Naive thymus-derived CD8-positive, alpha-beta T cell (primary cell): ENCODE measurements around the gene LRFN4. TPM values are rescaled to one million over a fixed set of nuclear protein-coding genes. Genes with fewer than 3 reads are reported as not detected.

ENCODE experiments used
- ATAC-seq, 2 donors: fragments of 150-1000 bp; cut with Tn5 transposase in 1 of 2; sonication (Bioruptor Pico), chemical (Tn5 transposase) in 1 of 2; 1 replicate in 1 of 2; 2 replicates in 1 of 2; pipeline ENCODE4 v1.10.0; 2021; ENCODE audit warnings: mild to moderate bottlenecking in 2 of 2, moderate library complexity in 2 of 2
- POLR2A ChIA-PET: fragments of 350-600 bp; sonication (Branson Sonifier 250); formaldehyde crosslinking; loops from one replicate; lab custom pipeline; 2021; ENCODE audit warnings: antibody characterized with exemption; lab: Charles Lee
- DNase-seq, 10 donors: peaks; one replicate each; pipeline versions ENCODE4 v3.0.0 to v3.0.0-alpha.2; 2020 to 2022
- H3K27ac Mint-ChIP-seq, 10 donors: one replicate each; pipeline ENCODE4 v1.8.0; 2020 to 2022; ENCODE audit warnings: mild to moderate bottlenecking in 10 of 10, mixed read lengths in 10 of 10, moderate library complexity in 4 of 10, inconsistent platforms in 1 of 10
- H3K27me3 Mint-ChIP-seq, 5 donors: one replicate each; pipeline ENCODE4 v1.8.0; 2021 to 2022; ENCODE audit warnings: mixed read lengths in 5 of 5
- H3K36me3 Mint-ChIP-seq, 3 donors: one replicate each; pipeline ENCODE4 v1.8.0; 2020 to 2022; ENCODE audit warnings: mixed read lengths in 3 of 3, mild to moderate bottlenecking in 2 of 3, inconsistent platforms in 1 of 3
- H3K4me1 Mint-ChIP-seq, 4 donors: one replicate each; pipeline ENCODE4 v1.8.0; 2021 to 2022; ENCODE audit warnings: mixed read lengths in 4 of 4
- H3K4me3 Mint-ChIP-seq, 10 donors: one replicate each; pipeline ENCODE4 v1.8.0; 2020 to 2022; ENCODE audit warnings: mild to moderate bottlenecking in 10 of 10, mixed read lengths in 10 of 10, moderate library complexity in 6 of 10, inconsistent platforms in 1 of 10
- H3K9me3 Mint-ChIP-seq, 9 donors: one replicate each; pipeline ENCODE4 v1.8.0; 2020 to 2022; ENCODE audit warnings: mixed read lengths in 9 of 9, mild to moderate bottlenecking in 3 of 9, inconsistent platforms in 1 of 9, moderate library complexity in 1 of 9
- polyA plus RNA-seq, 3 donors: library from polyadenylated mRNA; unstranded; fragments of 300-500 nt; fragmentation: Illumina TruSeq; gene quantifications; one replicate each; pipeline ENCODE4 v1.2.3, GENCODE V29; 2021
- total RNA-seq, 8 experiments: library from RNA in 2 of 8; stranded (reverse) in 2 of 8; gene quantifications; one replicate each; pipeline ENCODE4 v1.2.3 and lab custom pipeline; 2021 to 2026

The LRFN4 gene
- total and polyA plus RNA-seq, 5 experiments from 2014 or later = 0.09 to 1.3 (median 0.63) TPM; not detected in 1

DNA sequence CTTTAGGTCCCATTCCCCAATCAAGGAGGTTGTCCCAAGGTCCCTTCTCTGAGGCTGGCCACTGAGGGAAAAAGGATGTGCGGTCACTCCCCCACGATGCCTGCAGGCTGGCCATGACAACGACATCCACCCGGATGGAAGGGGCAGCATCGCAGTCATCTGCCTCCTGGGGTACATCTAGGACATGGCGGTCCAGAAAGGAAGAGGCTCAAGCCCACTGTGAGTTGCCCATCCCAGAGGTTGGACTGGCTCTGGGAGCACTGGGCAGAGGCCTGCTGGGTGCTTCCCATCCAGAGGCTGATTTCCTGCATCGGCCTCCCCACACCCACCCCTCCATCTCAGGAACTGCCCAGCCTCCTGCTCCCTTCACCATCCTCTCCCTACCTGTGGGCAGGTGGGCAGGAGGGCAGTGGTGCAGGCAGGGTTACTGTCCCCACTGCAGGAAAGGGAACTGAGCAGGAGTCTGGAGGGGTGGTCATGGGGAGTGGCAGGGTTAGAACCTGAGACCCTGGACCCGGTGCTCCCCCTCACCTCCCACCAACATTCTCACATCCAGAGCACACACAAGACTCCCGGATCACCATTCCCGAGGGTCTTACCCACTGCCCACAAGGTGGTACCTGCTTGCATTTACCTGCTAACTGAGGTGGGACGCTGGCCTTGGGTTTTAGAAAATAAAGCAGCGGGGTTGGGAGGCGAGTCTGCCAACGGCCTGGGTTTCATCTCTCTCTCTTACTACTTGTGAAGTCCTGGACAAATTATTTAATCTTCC lies 9.2 kb upstream of the LRFN4 start:
- Mint-ChIP-seq H3K4me1 (peaks cover 7 to 20% (median 14%) of the 10 kb centered on the region in 4 donors), H3K27me3 (no peaks in the 10 kb centered on the region), H3K4me3 (no peak overlapping the region), H3K27ac (no peak overlapping the region), H3K9me3 (no peaks in the 10 kb centered on the region), H3K36me3 (peaks cover 0 to 7% (median 4%) of the 10 kb centered on the region in 3 donors)
- ATAC-seq (no peak), DNase-seq (peak in 1 of 10 donors; percentile 45)
- POLR2A ChIA-PET = no interaction called here

DNA sequence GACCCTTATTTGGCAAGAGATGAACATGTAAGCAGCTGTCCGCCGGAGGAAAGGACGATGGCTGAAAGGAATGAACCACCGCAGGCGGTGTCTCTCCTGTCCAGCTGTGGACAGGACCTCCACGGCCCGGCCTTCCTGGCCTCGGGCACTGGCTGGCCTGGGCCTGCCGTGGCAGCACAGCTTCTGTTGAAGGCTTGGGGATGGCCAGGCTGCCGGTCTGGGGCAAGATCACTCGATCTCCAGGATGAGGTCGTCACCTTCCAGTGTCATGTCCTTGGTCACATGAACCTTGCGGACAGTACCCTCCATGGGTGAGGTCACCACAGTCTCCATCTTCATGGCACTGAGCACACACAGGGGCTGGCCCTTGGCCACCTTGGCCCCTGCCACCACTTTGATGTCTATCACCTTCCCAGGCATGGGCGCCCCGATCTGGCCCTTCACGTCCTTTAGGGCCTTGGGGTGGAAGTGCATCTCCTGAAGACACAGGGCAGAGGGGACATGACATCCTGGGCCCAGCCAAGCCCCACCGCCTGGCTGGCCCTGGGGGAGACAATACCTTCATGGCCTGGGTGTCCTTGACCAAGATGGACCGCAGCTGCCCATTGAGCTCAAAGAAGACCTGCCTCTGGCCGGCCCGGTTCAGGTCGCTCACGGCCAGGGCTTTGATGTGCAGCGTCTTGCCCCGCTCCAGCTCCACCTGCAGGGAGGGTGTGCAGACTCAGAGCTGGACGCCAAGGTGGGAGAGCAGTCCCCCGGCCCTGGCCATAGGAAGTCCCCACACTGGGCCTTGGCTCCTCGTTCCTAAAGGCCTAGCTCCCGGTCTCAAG lies 8.0 kb upstream of the LRFN4 start:
- H3K9me3 Mint-ChIP-seq = no peaks in the 10 kb centered on the region
- H3K27me3 Mint-ChIP-seq = no peaks in the 10 kb centered on the region
- POLR2A ChIA-PET = no interaction called here
- DNase-seq = peak in 1 of 10 donors; percentile 63
- peaks cover 4 to 18% (median 12%) of the 10 kb centered on the region in 4 donors for H3K4me1 Mint-ChIP-seq
- H3K27ac Mint-ChIP-seq = no peak overlapping the region
- peaks cover 0 to 7% (median 4%) of the 10 kb centered on the region in 3 donors for H3K36me3 Mint-ChIP-seq
- ATAC-seq = no peak
- no peak overlapping the region for H3K4me3 Mint-ChIP-seq

DNA sequence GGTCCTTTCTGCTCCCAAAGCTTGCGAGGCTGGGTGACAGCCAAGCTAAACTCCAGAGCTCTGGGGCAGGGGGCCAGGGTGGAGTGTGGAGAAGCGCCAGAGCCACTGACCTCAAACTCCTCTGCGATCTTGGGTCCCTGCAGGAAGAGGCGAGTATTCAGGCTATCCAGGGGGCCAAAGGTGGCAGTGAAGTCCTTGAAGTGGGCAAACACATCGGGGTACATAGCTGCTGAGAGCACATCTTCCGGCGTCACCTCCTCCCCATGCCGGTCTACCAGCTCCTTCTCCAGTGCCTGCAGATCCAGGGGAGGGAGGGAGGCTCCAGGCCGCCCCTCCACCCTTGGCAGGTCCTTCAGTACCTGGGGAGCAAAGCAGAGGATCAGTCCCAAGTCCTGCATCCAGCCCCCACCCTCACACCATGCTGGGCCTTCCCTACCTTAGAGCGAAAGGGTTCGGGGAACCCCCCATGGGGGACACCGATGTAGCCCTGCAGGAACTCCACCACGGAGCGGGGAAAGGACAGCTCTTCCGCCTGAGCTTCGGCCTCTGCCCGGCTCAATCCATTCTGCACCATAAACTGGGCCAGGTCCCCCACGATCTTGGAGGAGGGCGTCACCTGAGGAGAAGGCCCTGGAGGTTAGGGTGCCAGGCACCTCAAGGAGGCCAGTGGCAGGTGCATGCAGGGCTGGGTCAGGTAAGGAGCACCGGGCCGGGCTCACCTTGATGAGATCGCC lies 7.2 kb upstream of the LRFN4 start:
- Mint-ChIP-seq H3K27ac (peak overlapping the region in 1 of 10 donors; percentile 67), H3K36me3 (peaks cover 0 to 7% (median 4%) of the 10 kb centered on the region in 3 donors), H3K9me3 (no peaks in the 10 kb centered on the region), H3K4me3 (no peak overlapping the region), H3K4me1 (peaks cover 0 to 10% (median 9%) of the 10 kb centered on the region in 4 donors), H3K27me3 (no peaks in the 10 kb centered on the region)
- DNase-seq = peak in 1 of 10 donors; percentile 46
- POLR2A ChIA-PET = no interaction called here
- ATAC-seq = no peak

DNA sequence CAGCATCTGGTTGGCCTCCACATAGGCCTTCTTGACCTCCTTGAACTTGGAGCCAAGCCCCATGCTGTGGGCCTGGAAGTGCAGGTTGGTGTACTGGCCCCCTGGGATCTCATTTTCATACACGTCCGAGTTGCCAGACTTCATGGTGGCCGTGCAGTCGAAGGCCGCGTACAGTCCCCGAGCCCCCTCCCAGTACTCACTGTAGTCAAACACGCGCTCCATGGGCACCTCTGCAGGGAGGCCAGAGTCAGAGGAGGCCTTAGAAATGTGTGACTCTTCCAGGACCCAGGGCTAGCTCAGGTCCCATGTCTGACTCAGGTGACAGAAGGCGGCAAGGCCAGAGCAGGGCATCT lies 6.7 kb upstream of the LRFN4 start:
- H3K27me3 Mint-ChIP-seq = no peaks in the 10 kb centered on the region
- POLR2A ChIA-PET = interaction anchor here (1.7 kb wide), 1 partner anchor 8 kb away, joined by 3 read pairs; no protein-coding TSS in a partner anchor
- peaks cover 0 to 9% (median 5%) of the 10 kb centered on the region in 4 donors for H3K4me1 Mint-ChIP-seq
- H3K36me3 Mint-ChIP-seq = peaks cover 0 to 5% (median 2%) of the 10 kb centered on the region in 3 donors
- H3K4me3 Mint-ChIP-seq = no peak overlapping the region
- H3K9me3 Mint-ChIP-seq = no peaks in the 10 kb centered on the region
- no peak overlapping the region for H3K27ac Mint-ChIP-seq
- ATAC-seq = no peak
- peak in 1 of 10 donors; percentile 57 for DNase-seq

DNA sequence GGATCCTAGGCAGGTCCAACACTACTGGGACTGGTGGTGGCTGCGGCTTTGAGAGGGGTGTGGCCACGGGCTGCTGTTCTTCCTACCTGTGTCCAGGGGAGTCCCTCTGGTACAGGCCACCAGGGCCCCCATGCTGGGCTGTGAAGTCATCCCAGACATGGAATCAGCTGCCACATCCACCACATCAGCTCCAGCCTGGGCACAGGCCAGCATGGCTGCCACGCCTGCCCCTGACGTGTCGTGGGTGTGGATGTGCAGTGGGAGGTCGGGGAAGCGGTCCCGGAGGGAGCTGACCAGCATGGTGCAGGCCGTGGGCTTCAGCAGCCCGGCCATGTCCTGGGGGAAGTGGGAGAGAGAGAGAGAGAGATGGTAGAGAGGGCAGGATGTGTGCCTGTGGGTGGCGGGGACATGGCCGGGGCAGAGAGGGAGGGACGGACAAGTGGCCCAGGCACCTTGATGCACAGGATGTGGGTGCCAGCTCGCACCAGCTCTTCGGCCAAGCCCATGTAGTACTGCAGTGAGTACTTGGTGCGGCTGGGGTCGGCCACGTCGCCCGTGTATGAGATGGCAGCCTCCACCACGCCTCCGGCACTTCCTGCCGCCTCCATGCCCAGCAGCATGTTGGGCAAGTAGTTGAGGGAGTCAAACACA lies 6.2 kb upstream of the LRFN4 start:
- peak in 1 of 10 donors; percentile 58 for DNase-seq
- POLR2A ChIA-PET = interaction anchor here (1.7 kb wide), 1 partner anchor 9 kb away, joined by 3 read pairs; no protein-coding TSS in a partner anchor

DNA sequence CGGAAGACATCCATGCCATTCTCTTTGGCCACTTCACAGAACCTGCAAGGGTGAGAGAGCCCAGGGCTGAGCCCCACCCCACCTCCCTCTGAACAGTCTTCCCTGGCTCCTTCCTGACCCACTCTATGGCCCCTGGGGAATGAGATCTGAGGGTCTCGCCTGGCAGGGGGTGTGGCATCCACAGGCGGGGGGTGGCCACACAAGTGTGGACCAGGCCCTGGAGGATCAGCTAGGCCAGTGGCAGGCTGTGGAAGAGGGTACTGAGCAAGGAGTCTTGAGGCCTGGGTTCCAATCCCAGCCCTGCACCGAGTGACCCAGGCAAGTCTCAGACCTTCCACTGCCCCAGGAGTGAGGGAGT lies 5.6 kb upstream of the LRFN4 start:
- Mint-ChIP-seq H3K4me1 (peaks cover 4 to 10% (median 8%) of the 10 kb centered on the region in 4 donors), H3K9me3 (no peaks in the 10 kb centered on the region), H3K36me3 (peaks cover 0 to 3% (median 0%) of the 10 kb centered on the region in 3 donors), H3K27ac (no peak overlapping the region), H3K4me3 (no peak overlapping the region), H3K27me3 (no peaks in the 10 kb centered on the region)
- POLR2A ChIA-PET = interaction anchor here (1.0 to 1.7 kb wide), 2 partner anchors 8 to 9 kb away, joined by 3 to 4 read pairs; partner anchors contain the start of gene RCE1
- ATAC-seq = no peak
- no peak for DNase-seq

More for the DNA sequence above, 6.2 kb upstream of the LRFN4 start:
- no peaks in the 10 kb centered on the region for H3K27me3 Mint-ChIP-seq
- H3K27ac Mint-ChIP-seq = no peak overlapping the region
- H3K4me1 Mint-ChIP-seq = peaks cover 4 to 9% (median 6%) of the 10 kb centered on the region in 4 donors
- peaks cover 0 to 3% (median 0%) of the 10 kb centered on the region in 3 donors for H3K36me3 Mint-ChIP-seq
- H3K4me3 Mint-ChIP-seq = no peak overlapping the region
- no peak for ATAC-seq
- H3K9me3 Mint-ChIP-seq = no peaks in the 10 kb centered on the region

DNA sequence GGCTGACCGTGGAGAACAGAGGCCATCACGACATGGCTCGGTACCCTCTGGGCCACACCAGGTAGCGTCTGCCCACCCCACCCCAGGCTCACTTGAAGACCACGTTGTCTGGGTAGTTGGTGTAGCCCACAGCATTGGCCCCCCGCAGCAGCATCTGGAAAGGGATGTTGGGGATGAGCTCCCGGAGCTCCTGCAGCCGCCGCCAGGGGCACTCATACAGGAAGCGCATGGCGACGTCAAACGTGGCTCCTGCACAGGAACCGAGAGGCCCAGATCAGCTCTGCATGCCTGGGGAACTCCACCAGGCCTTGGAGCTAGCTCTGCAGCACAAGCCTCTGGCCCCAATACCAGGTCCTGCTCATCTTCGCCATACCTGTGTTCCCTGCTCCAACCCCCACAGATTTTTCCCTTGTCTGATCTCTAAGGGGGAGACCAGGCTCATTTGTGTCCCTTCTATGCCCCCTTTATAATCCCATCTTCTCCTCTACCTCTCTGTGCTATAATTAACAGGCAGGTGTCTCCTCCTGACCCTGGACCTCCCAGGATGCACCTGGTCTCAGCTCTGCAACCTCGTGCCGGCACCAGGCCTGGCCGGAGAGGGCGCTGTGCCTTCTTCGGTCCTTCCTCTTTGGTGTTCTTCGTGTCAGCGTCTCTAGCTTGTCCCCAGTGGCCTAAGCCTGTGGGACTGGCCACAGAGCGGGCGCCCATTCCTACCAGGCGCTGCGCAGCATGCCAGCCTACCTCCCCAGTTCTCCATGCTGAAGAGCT lies 5.0 kb upstream of the LRFN4 start:
- no peaks in the 10 kb centered on the region for H3K27me3 Mint-ChIP-seq
- ATAC-seq (no peak), DNase-seq (peak in 1 of 10 donors; percentile 37)
- POLR2A ChIA-PET = interaction anchor here (1.0 to 1.7 kb wide), 2 partner anchors 8 to 10 kb away, joined by 3 to 4 read pairs; partner anchors contain the start of gene RCE1
- H3K36me3 Mint-ChIP-seq = no peaks in the 10 kb centered on the region
- H3K4me1 Mint-ChIP-seq = peaks cover 4 to 10% (median 7%) of the 10 kb centered on the region in 4 donors
- no peak overlapping the region for H3K4me3 Mint-ChIP-seq
- H3K9me3 Mint-ChIP-seq = no peaks in the 10 kb centered on the region
- H3K27ac Mint-ChIP-seq = no peak overlapping the region

DNA sequence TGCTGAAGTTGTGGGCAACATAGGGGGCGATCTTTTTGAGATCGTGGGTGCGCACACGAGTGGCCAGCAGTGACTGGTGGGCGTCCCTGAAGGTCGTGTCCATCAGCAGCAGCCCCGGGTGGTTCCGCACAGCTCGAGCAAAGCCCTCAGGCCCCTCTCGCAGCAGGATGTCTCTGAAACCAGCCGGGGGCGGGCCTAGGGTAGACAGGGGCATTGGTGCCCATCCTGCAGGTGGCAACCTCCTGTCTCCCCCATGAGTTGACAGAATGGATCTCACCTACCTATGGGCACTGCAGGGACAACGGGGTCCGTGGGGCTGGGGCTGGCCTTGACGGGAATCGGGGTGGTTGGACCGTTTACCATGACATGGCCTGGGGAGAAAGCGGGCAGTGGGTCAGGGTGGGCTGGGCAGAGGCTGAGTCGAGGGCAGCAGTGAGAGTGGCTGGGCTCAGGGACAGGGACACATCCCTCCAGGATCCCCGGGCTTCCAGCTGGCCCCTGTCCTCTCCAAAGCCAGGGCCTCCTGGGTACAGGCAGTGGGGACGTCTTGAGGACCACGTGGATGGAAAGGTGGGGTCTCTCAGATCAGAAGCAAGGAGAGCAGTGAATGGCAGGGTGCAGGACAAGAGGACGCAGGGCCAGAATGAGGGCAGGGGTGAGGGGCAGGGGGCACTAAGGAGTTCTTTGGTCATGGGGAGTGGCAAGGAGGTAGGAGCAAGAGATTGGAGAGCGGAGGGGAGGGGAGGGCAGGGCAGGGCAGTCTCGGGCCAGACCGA lies 4.2 kb upstream of the LRFN4 start:
- peak in 1 of 10 donors; percentile 48 for DNase-seq
- no peak overlapping the region for H3K27ac Mint-ChIP-seq
- H3K4me1 Mint-ChIP-seq = peaks cover 4 to 12% (median 7%) of the 10 kb centered on the region in 4 donors
- ATAC-seq = no peak
- H3K9me3 Mint-ChIP-seq = no peaks in the 10 kb centered on the region
- H3K27me3 Mint-ChIP-seq = no peaks in the 10 kb centered on the region
- H3K4me3 Mint-ChIP-seq = peak overlapping the region in 1 of 10 donors; percentile 56
- POLR2A ChIA-PET = no interaction called here
- H3K36me3 Mint-ChIP-seq = no peaks in the 10 kb centered on the region

DNA sequence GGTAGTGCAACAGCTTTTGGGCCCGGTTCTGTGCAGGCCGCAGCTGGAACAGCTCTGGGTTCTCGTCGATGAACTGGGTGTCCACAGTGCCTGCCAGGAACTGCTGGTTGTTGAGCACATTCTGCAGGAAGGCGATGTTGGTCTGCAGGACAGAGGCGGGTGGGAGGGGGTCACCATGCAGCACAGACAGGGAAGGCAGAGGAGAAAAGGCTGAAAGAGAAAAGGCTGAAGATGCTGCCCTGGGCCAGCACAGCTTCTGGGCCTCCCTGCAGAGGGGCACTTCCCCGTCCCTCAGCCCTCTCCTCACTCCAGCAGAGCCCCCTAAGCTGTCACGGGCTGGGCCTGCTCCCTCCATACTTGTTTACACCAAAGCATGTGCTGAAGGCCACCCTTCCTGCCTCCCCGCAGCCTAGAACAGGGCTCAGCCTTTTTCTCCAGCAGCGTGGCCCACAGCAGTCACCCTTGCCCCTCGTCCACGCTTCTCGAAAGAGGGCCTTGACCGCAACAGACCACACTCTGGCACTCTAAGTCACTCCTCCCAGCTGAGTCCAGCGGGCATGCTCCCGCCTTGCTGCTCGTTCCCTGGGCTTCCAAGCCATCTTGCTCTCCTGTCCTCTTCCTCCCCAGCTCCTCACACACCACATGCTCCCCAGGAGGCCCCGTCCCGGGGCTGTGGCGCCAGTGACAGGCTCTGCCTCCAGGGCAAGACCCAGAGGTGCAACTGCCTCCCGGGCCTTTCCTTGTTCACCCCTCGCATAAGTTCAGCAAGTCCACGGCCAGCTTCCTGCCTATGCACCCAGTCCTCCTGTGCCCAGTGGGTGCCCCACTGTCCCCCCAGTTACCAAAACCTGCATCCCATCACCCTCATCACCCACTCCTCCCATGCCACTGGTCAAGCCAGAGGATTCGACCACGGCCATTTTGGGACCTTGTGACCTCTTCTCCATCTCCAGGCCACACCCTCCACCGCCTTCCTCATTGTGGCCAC lies 3.3 kb upstream of the LRFN4 start:
- H3K4me3 Mint-ChIP-seq = peak overlapping the region in 5 of 10 donors; percentile 4 to 56 (median 24)
- H3K27me3 Mint-ChIP-seq = no peaks in the 10 kb centered on the region
- POLR2A ChIA-PET = interaction anchor here (3.5 kb wide), 1 partner anchor 9 kb away, joined by 35 read pairs; the partner anchor contains the start of gene RCE1
- no peaks in the 10 kb centered on the region for H3K9me3 Mint-ChIP-seq
- no peaks in the 10 kb centered on the region for H3K36me3 Mint-ChIP-seq
- DNase-seq (peak in 1 of 10 donors; percentile 62), ATAC-seq (no peak)
- peaks cover 5 to 12% (median 7%) of the 10 kb centered on the region in 4 donors for H3K4me1 Mint-ChIP-seq
- H3K27ac Mint-ChIP-seq = peak overlapping the region in 1 of 10 donors; percentile 72

DNA sequence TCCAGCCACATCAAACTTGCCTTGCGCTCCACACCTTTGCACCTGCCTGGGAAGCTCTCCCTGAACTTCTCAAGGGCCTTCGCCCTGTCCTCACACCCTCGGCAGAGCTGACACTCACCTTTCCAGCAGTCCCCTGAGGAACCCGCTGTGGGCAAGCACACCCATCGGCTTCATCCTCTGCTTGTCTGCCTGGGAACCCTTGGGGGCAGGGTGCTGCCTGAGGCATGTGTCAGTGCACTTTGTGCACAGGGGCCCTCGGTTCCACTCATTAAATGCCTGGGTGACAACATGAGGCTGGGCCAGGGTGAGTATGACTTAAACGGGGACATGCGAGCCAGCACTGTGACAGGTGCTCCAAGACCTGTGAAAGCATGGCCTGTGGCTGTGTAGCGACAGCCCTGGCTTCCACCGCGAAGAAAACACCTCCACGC lies 2.6 kb upstream of the LRFN4 start:
- DNase-seq (peak in 1 of 10 donors; percentile 36), ATAC-seq (no peak)
- peaks cover 5 to 12% (median 7%) of the 10 kb centered on the region in 4 donors for H3K4me1 Mint-ChIP-seq
- no peaks in the 10 kb centered on the region for H3K9me3 Mint-ChIP-seq
- no peaks in the 10 kb centered on the region for H3K27me3 Mint-ChIP-seq
- POLR2A ChIA-PET = interaction anchor here (3.5 kb wide), 1 partner anchor 10 kb away, joined by 35 read pairs; the partner anchor contains the start of gene RCE1
- no peaks in the 10 kb centered on the region for H3K36me3 Mint-ChIP-seq
- H3K27ac Mint-ChIP-seq = peak overlapping the region in 1 of 10 donors; percentile 72
- H3K4me3 Mint-ChIP-seq = peak overlapping the region in 4 of 10 donors; percentile 18 to 42 (median 39)
